GM12878 (cell line): ENCODE measurements around the gene CIAPIN1. TPM values are rescaled to one million over a fixed set of nuclear protein-coding genes. Genes with fewer than 3 reads are reported as not detected.

Experiments
- BHLHE40 ChIP-seq, 2 experiments: fragments of 450-650 bp in 1 of 2; IDR thresholded peaks; 2 replicates each; pipeline ENCODE4 v1.6.1; 2011 to 2017; ENCODE audit warnings: low read depth in 2 of 2, borderline replicate concordance in 1 of 2, improper control_type of control experiment in 1 of 2, low read length in 1 of 2, mild to moderate bottlenecking in 1 of 2
- BMI1 ChIP-seq: fragments of 450-650 bp; IDR thresholded peaks from 2 replicates; pipeline ENCODE4 v1.6.1; 2016; ENCODE audit warnings: mild to moderate bottlenecking, moderate library complexity, borderline replicate concordance
- IKZF1 ChIP-seq: fragments of 450-650 bp; conservative IDR thresholded peaks from 2 replicates; pipeline ENCODE4 v1.6.1; 2017; ENCODE audit warnings: antibody characterized with exemption, mild to moderate bottlenecking
- IKZF2 ChIP-seq, 2 experiments: fragments of 450-650 bp; IDR thresholded peaks; 2 replicates each; pipeline ENCODE4 v1.6.1; 2017; ENCODE audit warnings: mild to moderate bottlenecking in 2 of 2, moderate library complexity in 2 of 2
- JUNB ChIP-seq: IDR thresholded peaks from 2 replicates; pipeline ENCODE4 v1.6.1; 2016; ENCODE audit warnings: antibody characterized with exemption, mild to moderate bottlenecking
- KDM1A ChIP-seq: fragments of 200-600 bp; sonication (generic); IDR thresholded peaks from 2 replicates; pipeline ENCODE4 v1.6.1; 2016; ENCODE audit warnings: borderline replicate concordance
- LARP7 ChIP-seq: fragments of 450-650 bp; IDR thresholded peaks from 2 replicates; pipeline ENCODE4 v1.6.1; 2017; ENCODE audit warnings: mild to moderate bottlenecking
- MTA2 ChIP-seq: fragments of 450-650 bp; IDR thresholded peaks from 2 replicates; pipeline ENCODE4 v1.6.1; 2016; ENCODE audit warnings: low read depth, mild to moderate bottlenecking, moderate library complexity
- MXI1 ChIP-seq: fragments of 150-350 bp; IDR thresholded peaks from 2 replicates; pipeline ENCODE4 v1.6.1; 2011; ENCODE audit warnings: low read depth, mild to moderate bottlenecking, inconsistent platforms, low read length, improper control_type of control experiment
- NBN ChIP-seq: fragments of 450-650 bp; IDR thresholded peaks from 2 replicates; pipeline ENCODE4 v1.6.1; 2016
- NR2F1 ChIP-seq: fragments of 450-650 bp; conservative IDR thresholded peaks from 2 replicates; pipeline ENCODE4 v1.6.1; 2017; ENCODE audit warnings: mild to moderate bottlenecking
- RAD21 ChIP-seq: IDR thresholded peaks from 2 replicates; pipeline ENCODE4 v1.6.1; 2011; ENCODE audit warnings: mild to moderate bottlenecking, low read depth, low read length, moderate library complexity; ENCODE audit not compliant: insufficient read depth
- RUNX3 ChIP-seq: IDR thresholded peaks from 2 replicates; pipeline ENCODE4 v1.6.1; 2012; ENCODE audit warnings: low read length, inconsistent platforms
- SIX5 ChIP-seq: IDR thresholded peaks from 2 replicates; pipeline ENCODE4 v1.6.1; 2011; ENCODE audit warnings: mild to moderate bottlenecking, low read depth, low read length, moderate library complexity; ENCODE audit not compliant: severe bottlenecking
- SMARCA5 ChIP-seq: fragments of 450-650 bp; IDR thresholded peaks from 2 replicates; pipeline ENCODE4 v1.6.1; 2017; ENCODE audit warnings: mild to moderate bottlenecking
- TCF7 ChIP-seq: IDR thresholded peaks from 2 replicates; pipeline ENCODE4 v1.6.1; 2014; ENCODE audit warnings: antibody characterized with exemption, borderline replicate concordance
- ZNF384 ChIP-seq: IDR thresholded peaks from 2 replicates; pipeline ENCODE4 v1.6.1; 2012; ENCODE audit warnings: low read depth, mild to moderate bottlenecking, low read length, improper control_type of control experiment, borderline replicate concordance
- polyA plus RNA-seq, 11 experiments: library from polyadenylated mRNA; depleted of rRNA in 4 of 11; unstranded in 6 of 11; stranded (reverse) in 5 of 11; fragments of >200 nt; fragmentation: Nextera tagmentation in 4 of 11; fragmentation: Illumina TruSeq in 1 of 11; extraction: Ambion mirVana in 4 of 11; extraction: Trizol in 1 of 11; gene quantifications; 1 replicate in 1 of 11; 2 replicates in 10 of 11; pipeline versions ENCODE4 v1.2.1 to v1.2.3, GENCODE V29; 2011 to 2016; ENCODE audit warnings: inconsistent platforms in 2 of 11, missing spikeins in 2 of 11, low read depth in 1 of 11
- total RNA-seq, 4 experiments: library from RNA; depleted of rRNA in 3 of 4; stranded (reverse); fragments of >200 nt in 3 of 4; fragmentation: Illumina TruSeq in 1 of 4; extraction: Trizol in 1 of 4; gene quantifications; 2 replicates each; pipeline versions ENCODE4 v1.2.1 to v1.2.3, GENCODE V29; 2013 to 2021
- TF ChIP-seq, protein P1 (sequence below): fragments of 450-650 bp; IDR thresholded peaks from 2 replicates; pipeline ENCODE4 v1.6.1; 2017; ENCODE audit warnings: borderline replicate concordance
- TF ChIP-seq, protein P2 (sequence below): fragments of 450-650 bp; IDR thresholded peaks from 2 replicates; pipeline ENCODE4 v1.6.1; 2016; ENCODE audit warnings: mild to moderate bottlenecking
- TF ChIP-seq, protein P3 (sequence below): fragments of 450-650 bp; IDR thresholded peaks from 2 replicates; pipeline ENCODE4 v1.6.1; 2016; ENCODE audit warnings: mild to moderate bottlenecking, moderate library complexity, borderline replicate concordance
- TF ChIP-seq, protein P4 (sequence below): IDR thresholded peaks from 2 replicates; pipeline ENCODE4 v1.6.1; 2012; ENCODE audit warnings: low read depth, low read length, improper control_type of control experiment

Gene CIAPIN1
- total and polyA plus RNA-seq, 10 of the 15 experiments (the other 5 are each of a cell fraction or from before 2014, with no cell fraction given): 46.2 to 150 (median 54.3) TPM

DNA sequence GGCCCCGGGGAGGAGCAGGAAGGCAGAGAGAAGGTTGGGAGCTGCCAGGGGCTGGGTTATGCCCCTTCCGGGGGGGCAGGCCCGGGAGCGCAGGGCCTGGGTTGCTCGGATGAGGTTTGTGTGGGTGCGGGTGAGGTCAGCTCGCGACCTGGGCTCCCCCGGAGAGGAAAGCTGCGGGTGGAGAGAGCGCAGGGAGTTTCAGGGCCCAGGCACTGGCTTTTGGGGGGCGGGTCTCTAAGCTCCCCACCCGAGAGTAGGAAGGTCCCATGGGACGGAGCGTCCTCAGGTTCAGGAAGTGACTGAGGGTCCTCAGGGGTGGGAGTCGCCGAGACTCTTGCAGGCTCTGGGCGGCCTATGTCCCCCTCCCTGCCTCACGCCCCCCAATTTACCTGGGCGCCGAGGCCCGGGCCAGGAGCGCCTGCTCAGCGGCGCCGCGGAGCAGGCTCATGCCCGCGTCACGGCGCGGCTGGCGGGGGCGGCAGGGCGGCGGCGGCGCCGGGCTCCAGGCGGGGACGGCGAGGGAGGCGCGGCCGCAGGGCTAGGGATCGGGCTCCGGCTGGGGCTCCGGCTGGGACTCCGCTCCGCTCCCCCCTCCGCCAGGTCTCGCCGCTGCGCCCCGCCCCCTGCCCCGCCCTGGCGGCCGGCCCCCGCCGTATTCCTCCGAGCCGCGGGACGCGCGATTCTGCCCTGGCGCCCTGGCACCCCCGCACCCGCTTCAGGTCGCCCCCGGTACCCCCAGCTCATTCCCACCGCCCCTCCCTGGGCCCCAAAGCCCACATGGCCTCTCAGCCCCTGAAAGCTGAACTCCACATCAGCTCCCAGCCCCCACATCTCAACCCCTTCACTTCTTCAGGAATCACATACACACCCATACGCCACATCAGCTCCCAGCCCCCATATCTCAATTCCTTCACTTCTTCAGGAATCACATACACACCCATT lies 39.0 kb upstream of the CIAPIN1 start, which contains the start of gene DOK4 (continued):
- TF ChIP-seq IKZF2 (IDR thresholded peaks at IDR 0.05): peak in 1 of 2 experiments; percentile 15; a peak in 2 of 4 replicates
- TF ChIP-seq TCF7: no peak
- TF ChIP-seq NR2F1: peak; percentile 69
- peak; percentile 70; the same call in 1 of the 2 replicates for TF ChIP-seq IKZF1
- TF ChIP-seq, protein P1, sequence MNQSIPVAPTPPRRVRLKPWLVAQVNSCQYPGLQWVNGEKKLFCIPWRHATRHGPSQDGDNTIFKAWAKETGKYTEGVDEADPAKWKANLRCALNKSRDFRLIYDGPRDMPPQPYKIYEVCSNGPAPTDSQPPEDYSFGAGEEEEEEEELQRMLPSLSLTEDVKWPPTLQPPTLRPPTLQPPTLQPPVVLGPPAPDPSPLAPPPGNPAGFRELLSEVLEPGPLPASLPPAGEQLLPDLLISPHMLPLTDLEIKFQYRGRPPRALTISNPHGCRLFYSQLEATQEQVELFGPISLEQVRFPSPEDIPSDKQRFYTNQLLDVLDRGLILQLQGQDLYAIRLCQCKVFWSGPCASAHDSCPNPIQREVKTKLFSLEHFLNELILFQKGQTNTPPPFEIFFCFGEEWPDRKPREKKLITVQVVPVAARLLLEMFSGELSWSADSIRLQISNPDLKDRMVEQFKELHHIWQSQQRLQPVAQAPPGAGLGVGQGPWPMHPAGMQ: no peak
- TF ChIP-seq SMARCA5: peak; percentile 85
- TF ChIP-seq, protein P2, sequence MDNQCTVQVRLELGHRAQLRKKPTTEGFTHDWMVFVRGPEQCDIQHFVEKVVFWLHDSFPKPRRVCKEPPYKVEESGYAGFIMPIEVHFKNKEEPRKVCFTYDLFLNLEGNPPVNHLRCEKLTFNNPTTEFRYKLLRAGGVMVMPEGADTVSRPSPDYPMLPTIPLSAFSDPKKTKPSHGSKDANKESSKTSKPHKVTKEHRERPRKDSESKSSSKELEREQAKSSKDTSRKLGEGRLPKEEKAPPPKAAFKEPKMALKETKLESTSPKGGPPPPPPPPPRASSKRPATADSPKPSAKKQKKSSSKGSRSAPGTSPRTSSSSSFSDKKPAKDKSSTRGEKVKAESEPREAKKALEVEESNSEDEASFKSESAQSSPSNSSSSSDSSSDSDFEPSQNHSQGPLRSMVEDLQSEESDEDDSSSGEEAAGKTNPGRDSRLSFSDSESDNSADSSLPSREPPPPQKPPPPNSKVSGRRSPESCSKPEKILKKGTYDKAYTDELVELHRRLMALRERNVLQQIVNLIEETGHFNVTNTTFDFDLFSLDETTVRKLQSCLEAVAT: peak; percentile 84; the same call in 1 of the 2 replicates
- TF ChIP-seq RAD21: no peak
- TF ChIP-seq BMI1: no peak
- no peak for TF ChIP-seq ZNF384
- TF ChIP-seq LARP7: peak; percentile 71; the same call in 1 of the 2 replicates
- TF ChIP-seq SIX5: no peak
- 0 out of 2 replicates have a peak, but pooled peaks have one; percentile 32 for TF ChIP-seq RUNX3
- TF ChIP-seq JUNB: no peak
- TF ChIP-seq, protein P3, sequence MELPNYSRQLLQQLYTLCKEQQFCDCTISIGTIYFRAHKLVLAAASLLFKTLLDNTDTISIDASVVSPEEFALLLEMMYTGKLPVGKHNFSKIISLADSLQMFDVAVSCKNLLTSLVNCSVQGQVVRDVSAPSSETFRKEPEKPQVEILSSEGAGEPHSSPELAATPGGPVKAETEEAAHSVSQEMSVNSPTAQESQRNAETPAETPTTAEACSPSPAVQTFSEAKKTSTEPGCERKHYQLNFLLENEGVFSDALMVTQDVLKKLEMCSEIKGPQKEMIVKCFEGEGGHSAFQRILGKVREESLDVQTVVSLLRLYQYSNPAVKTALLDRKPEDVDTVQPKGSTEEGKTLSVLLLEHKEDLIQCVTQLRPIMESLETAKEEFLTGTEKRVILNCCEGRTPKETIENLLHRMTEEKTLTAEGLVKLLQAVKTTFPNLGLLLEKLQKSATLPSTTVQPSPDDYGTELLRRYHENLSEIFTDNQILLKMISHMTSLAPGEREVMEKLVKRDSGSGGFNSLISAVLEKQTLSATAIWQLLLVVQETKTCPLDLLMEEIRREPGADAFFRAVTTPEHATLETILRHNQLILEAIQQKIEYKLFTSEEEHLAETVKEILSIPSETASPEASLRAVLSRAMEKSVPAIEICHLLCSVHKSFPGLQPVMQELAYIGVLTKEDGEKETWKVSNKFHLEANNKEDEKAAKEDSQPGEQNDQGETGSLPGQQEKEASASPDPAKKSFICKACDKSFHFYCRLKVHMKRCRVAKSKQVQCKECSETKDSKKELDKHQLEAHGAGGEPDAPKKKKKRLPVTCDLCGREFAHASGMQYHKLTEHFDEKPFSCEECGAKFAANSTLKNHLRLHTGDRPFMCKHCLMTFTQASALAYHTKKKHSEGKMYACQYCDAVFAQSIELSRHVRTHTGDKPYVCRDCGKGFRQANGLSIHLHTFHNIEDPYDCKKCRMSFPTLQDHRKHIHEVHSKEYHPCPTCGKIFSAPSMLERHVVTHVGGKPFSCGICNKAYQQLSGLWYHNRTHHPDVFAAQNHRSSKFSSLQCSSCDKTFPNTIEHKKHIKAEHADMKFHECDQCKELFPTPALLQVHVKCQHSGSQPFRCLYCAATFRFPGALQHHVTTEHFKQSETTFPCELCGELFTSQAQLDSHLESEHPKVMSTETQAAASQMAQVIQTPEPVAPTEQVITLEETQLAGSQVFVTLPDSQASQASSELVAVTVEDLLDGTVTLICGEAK: peak; percentile 51; the same call in 1 of the 2 replicates
- TF ChIP-seq MXI1: no peak
- peak; percentile 64 for TF ChIP-seq NBN
- no peak for TF ChIP-seq KDM1A
- TF ChIP-seq BHLHE40 (IDR thresholded peaks at IDR 0.05; ENCODE audit: borderline replicate concordance in 1 of 2, low read depth in 2 of 2, low read length in 1 of 2): no peak
- TF ChIP-seq, protein P4, sequence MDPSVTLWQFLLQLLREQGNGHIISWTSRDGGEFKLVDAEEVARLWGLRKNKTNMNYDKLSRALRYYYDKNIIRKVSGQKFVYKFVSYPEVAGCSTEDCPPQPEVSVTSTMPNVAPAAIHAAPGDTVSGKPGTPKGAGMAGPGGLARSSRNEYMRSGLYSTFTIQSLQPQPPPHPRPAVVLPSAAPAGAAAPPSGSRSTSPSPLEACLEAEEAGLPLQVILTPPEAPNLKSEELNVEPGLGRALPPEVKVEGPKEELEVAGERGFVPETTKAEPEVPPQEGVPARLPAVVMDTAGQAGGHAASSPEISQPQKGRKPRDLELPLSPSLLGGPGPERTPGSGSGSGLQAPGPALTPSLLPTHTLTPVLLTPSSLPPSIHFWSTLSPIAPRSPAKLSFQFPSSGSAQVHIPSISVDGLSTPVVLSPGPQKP: no peak
- TF ChIP-seq MTA2: no peak
